HCT116 (cell line): ENCODE results near the gene MORN1. TPM values are rescaled to one million over a fixed set of nuclear protein-coding genes. Genes with fewer than 3 reads are reported as not detected.

Experiments used
- ATAC-seq: fragments of 200-7000 bp; cut with Tn5 transposase; 2 replicates; pipeline ENCODE4 v1.9.1; 2020; ENCODE audit warnings: mild to moderate bottlenecking, moderate library complexity
- BruUV-seq: library from RNA; stranded (reverse); fragments of 400-500 nt; replicated peaks from 2 replicates; lab custom pipeline; 2021; lab: Mats Ljungman, UMichigan
- CTCF ChIA-PET: fragments of 300-600 bp; sonication (Branson Sonifier 250); formaldehyde crosslinking; loops from one replicate; lab custom pipeline; 2021; ENCODE audit warnings: antibody characterized with exemption; lab: Charles Lee
- POLR2A ChIA-PET: fragments of 300-600, 350-600 bp; sonication (Branson Sonifier 250); formaldehyde crosslinking; loops from one replicate; lab custom pipeline; 2021; ENCODE audit warnings: antibody characterized with exemption; lab: Charles Lee
- RAD21 ChIA-PET, 2 experiments: fragments of 300-600 bp; sonication (Branson Sonifier 250); formaldehyde crosslinking; loops; one replicate each; lab custom pipeline; 2023; ENCODE audit warnings: low total read pairs in 2 of 2; ENCODE audit not compliant: uncharacterized antibody in 2 of 2, unreplicated experiment in 2 of 2, low non-redundant PET in 1 of 2; lab: Charles Lee
- DNase-seq: peaks from one replicate; pipeline ENCODE4 v3.0.0-alpha.2; 2010; ENCODE audit warnings: low read depth, low spot score
- H2AFZ ChIP-seq: fragments of 200-600 bp; shearing (Covaris generic), sonication (generic); 2 replicates; pipeline ENCODE4 v1.6.1; 2017; ENCODE audit warnings: low read depth, mixed run types, mixed read lengths, antibody characterized with exemption, low read length; ENCODE audit not compliant: poor library complexity, severe bottlenecking
- H3K27ac ChIP-seq: 2 replicates; pipeline ENCODE4 v1.5.1; 2012; ENCODE audit warnings: low read depth, low read length
- H3K27me3 ChIP-seq: fragments of 200-600 bp; sonication (generic); 2 replicates; pipeline ENCODE4 v1.6.1; 2016; ENCODE audit warnings: mixed run types, low read length, mixed read lengths; ENCODE audit not compliant: insufficient read depth
- H3K36me3 ChIP-seq, 2 experiments: fragments of 200-500 bp in 1 of 2; fragments of 200-600 bp in 1 of 2; sonication (Bioruptor generic) in 1 of 2; sonication (generic) in 1 of 2; 2 replicates each; pipeline versions ENCODE4 v1.5.1 to v1.6.1; 2014 to 2016; ENCODE audit warnings: low read length in 2 of 2, inconsistent platforms in 1 of 2, mixed read lengths in 1 of 2, mixed run types in 1 of 2; ENCODE audit not compliant: insufficient read depth in 2 of 2, control insufficient read depth in 1 of 2
- H3K4me1 ChIP-seq, 2 experiments: fragments of 200-600 bp in 1 of 2; sonication (generic) in 1 of 2; 2 replicates each; pipeline versions ENCODE4 v1.5.1 to v1.6.1; 2012 to 2017; ENCODE audit warnings: low read length in 2 of 2, inconsistent platforms in 1 of 2, mild to moderate bottlenecking in 1 of 2, mixed read lengths in 1 of 2, mixed run types in 1 of 2, moderate library complexity in 1 of 2; ENCODE audit not compliant: insufficient read depth in 2 of 2, control insufficient read depth in 1 of 2
- H3K4me2 ChIP-seq: fragments of 200-600 bp; sonication (generic); 2 replicates; pipeline ENCODE4 v1.6.1; 2017; ENCODE audit warnings: mixed run types, low read length, mixed read lengths
- H3K4me3 ChIP-seq, 2 experiments: fragments of 200-600 bp in 1 of 2; sonication (generic) in 1 of 2; replicated peaks in 1 of 2; 2 replicates each; pipeline ENCODE4 v1.5.1; 2011 to 2016; ENCODE audit warnings: low read length in 2 of 2, control low read depth in 1 of 2, low read depth in 1 of 2, mild to moderate bottlenecking in 1 of 2, mixed read lengths in 1 of 2, mixed run types in 1 of 2
- H3K79me2 ChIP-seq: fragments of 200-600 bp; sonication (generic); 2 replicates; pipeline ENCODE4 v1.6.1; 2017; ENCODE audit warnings: mild to moderate bottlenecking, mixed run types, low read length, moderate library complexity, mixed read lengths; ENCODE audit not compliant: insufficient read depth
- H3K9ac ChIP-seq: fragments of 200-600 bp; sonication (generic); 2 replicates; pipeline ENCODE4 v1.6.1; 2016; ENCODE audit warnings: low read length, mixed read lengths
- H3K9me2 ChIP-seq: fragments of 200-600 bp; sonication (generic), shearing (Covaris generic); 2 replicates; pipeline ENCODE4 v1.6.1; 2017; ENCODE audit warnings: mixed run types, mild to moderate bottlenecking, moderate library complexity; ENCODE audit not compliant: insufficient read depth
- H3K9me3 ChIP-seq, 2 experiments: fragments of 200-500 bp in 1 of 2; fragments of 200-600 bp in 1 of 2; sonication (Bioruptor generic) in 1 of 2; sonication (generic) in 1 of 2; 2 replicates each; pipeline ENCODE4 v1.6.1; 2014 to 2017; ENCODE audit warnings: low read length in 2 of 2, mixed read lengths in 2 of 2, inconsistent platforms in 1 of 2, low read depth in 1 of 2, mild to moderate bottlenecking in 1 of 2, mixed run types in 1 of 2, moderate library complexity in 1 of 2; ENCODE audit not compliant: control insufficient read depth in 1 of 2, insufficient read depth in 1 of 2
- H4K20me1 ChIP-seq: fragments of 200-600 bp; sonication (generic), shearing (Covaris generic); 2 replicates; pipeline ENCODE4 v1.6.1; 2017; ENCODE audit warnings: mixed run types, mild to moderate bottlenecking, moderate library complexity; ENCODE audit not compliant: insufficient read depth
- ATF3 ChIP-seq: IDR thresholded peaks from 2 replicates; pipeline ENCODE4 v1.6.1; 2012
- CBX3 ChIP-seq: IDR thresholded peaks from 2 replicates; pipeline ENCODE4 v1.6.1; 2012; ENCODE audit warnings: low read depth
- CEBPB ChIP-seq: IDR thresholded peaks from 2 replicates; pipeline ENCODE4 v1.6.1; 2012; ENCODE audit warnings: low read depth
- EGR1 ChIP-seq: IDR thresholded peaks from 2 replicates; pipeline ENCODE4 v1.6.1; 2012; ENCODE audit warnings: low read depth
- ELF1 ChIP-seq: IDR thresholded peaks from 2 replicates; pipeline ENCODE4 v1.6.1; 2012; ENCODE audit warnings: low read depth, borderline replicate concordance
- EZH2phosphoT487 ChIP-seq: fragments of 200-600 bp; IDR thresholded peaks from 2 replicates; pipeline ENCODE4 v1.6.1; 2018; ENCODE audit warnings: antibody characterized with exemption, borderline replicate concordance
- JUND ChIP-seq: IDR thresholded peaks from 2 replicates; pipeline ENCODE4 v1.6.1; 2012
- POLR2A ChIP-seq: IDR thresholded peaks from 2 replicates; pipeline ENCODE4 v1.7.0; 2011; ENCODE audit warnings: borderline replicate concordance; ENCODE audit not compliant: insufficient read depth, insufficient read length; ENCODE audit errors: extremely low read depth
- REST ChIP-seq: IDR thresholded peaks from 2 replicates; pipeline ENCODE4 v1.6.1; 2012; ENCODE audit warnings: low read depth
- TCF7L2 ChIP-seq: IDR thresholded peaks from 2 replicates; pipeline ENCODE4 v1.7.0; 2011; ENCODE audit warnings: borderline replicate concordance, inconsistent platforms; ENCODE audit not compliant: insufficient read depth, insufficient read length; ENCODE audit errors: extremely low read depth
- YY1 ChIP-seq: IDR thresholded peaks from 2 replicates; pipeline ENCODE4 v1.6.1; 2011; ENCODE audit warnings: low read length, low read depth, moderate library complexity, mild to moderate bottlenecking; ENCODE audit not compliant: insufficient replicate concordance; ENCODE audit errors: extremely low read depth
- ZNF274 ChIP-seq: fragments of 200-500 bp; sonication (Bioruptor generic); IDR thresholded peaks from 2 replicates; pipeline ENCODE4 v1.6.1; 2014; ENCODE audit warnings: mild to moderate bottlenecking, low read depth, low read length, inconsistent platforms
- intact Hi-C: fragments of 100-400 bp; cut with micrococcal nuclease; formaldehyde crosslinking; loops from 2 replicates; pipeline ENCODE4 v1.10.0; 2022
- total RNA-seq: library from RNA; stranded (reverse); gene quantifications from one replicate; pipeline ENCODE4 v1.2.1, GENCODE V29; 2021; ENCODE audit not compliant: unreplicated experiment
- TF ChIP-seq, protein P1 (sequence below): IDR thresholded peaks from 2 replicates; pipeline ENCODE4 v1.6.1; 2011; ENCODE audit warnings: mild to moderate bottlenecking, low read length, moderate library complexity; ENCODE audit not compliant: insufficient replicate concordance; ENCODE audit errors: extremely low read depth

The MORN1 gene
- total RNA-seq, 1 experiment from 2014 or later: 21.4 TPM

DNA sequence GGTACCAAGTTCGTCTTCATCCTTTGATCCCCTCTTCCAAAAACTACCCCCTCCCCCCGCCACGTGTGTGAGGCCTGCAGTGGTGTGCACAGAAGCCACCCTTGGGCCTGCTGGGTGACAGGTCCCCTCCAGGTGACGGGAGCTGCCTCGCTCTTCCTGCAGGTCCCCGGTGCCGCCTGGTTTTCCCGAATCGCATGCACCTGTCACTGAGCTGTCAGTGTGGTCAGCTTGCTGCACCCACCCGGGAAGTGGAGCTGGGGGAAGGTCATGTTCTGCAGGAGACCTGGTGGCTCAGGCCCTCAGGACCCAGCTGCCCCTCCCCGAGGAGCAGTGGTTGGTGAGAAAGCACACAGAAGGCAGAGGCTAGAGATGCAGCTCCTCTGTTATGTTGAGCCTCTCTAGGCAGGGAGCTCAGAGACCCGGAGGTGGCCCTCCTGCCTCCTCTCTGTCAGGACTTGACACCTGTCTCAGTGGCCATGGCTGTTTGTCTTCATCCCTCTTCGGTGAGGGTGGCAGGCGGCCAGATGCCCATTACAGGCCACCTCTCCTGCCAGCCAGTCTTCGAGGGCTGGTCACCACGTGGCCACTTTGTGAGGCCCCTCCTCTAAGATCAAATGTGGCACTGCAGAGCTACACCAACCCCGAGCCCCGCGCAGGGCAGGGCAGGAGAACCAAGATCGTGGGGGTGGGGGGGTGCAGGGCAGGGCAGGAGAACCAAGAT, 102.4 kb downstream of the MORN1 start:
- RAD21 ChIA-PET: no interaction called here
- H3K79me2 ChIP-seq: peaks cover 97% of the 10 kb centered on the region
- POLR2A ChIA-PET: no interaction called here
- H3K36me3 ChIP-seq: no peaks in the 10 kb centered on the region
- H3K9me3 ChIP-seq: no peaks in the 10 kb centered on the region
- H3K4me2 ChIP-seq: no peak overlapping the region
- H4K20me1 ChIP-seq: peaks cover 8% of the 10 kb centered on the region; the same call in 1 of the 2 replicates
- H3K9ac ChIP-seq: no peak overlapping the region
- DNase-seq: no peak
- intact Hi-C loops: no loop called here
- H3K27ac ChIP-seq: no peak overlapping the region
- H2AFZ ChIP-seq: no peak overlapping the region
- H3K4me3 ChIP-seq: no peak overlapping the region
- ATAC-seq: no peak
- no peaks in the 10 kb centered on the region for H3K9me2 ChIP-seq
- CTCF ChIA-PET: no interaction called here
- H3K27me3 ChIP-seq: no peaks in the 10 kb centered on the region
- BruUV-seq: no TSS peak
- TF ChIP-seq, protein P1, sequence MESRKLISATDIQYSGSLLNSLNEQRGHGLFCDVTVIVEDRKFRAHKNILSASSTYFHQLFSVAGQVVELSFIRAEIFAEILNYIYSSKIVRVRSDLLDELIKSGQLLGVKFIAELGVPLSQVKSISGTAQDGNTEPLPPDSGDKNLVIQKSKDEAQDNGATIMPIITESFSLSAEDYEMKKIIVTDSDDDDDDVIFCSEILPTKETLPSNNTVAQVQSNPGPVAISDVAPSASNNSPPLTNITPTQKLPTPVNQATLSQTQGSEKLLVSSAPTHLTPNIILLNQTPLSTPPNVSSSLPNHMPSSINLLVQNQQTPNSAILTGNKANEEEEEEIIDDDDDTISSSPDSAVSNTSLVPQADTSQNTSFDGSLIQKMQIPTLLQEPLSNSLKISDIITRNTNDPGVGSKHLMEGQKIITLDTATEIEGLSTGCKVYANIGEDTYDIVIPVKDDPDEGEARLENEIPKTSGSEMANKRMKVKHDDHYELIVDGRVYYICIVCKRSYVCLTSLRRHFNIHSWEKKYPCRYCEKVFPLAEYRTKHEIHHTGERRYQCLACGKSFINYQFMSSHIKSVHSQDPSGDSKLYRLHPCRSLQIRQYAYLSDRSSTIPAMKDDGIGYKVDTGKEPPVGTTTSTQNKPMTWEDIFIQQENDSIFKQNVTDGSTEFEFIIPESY: no peak
- TF ChIP-seq POLR2A (no peak), YY1 (no peak), EZH2phosphoT487 (no peak), TCF7L2 (no peak), ELF1 (no peak), ATF3 (no peak), CEBPB (no peak), REST (no peak), JUND (no peak), CBX3 (no peak), ZNF274 (no peak), EGR1 (no peak)
- no peaks in the 10 kb centered on the region for H3K4me1 ChIP-seq
